H9 (cell line): ENCODE data around the gene INTS6L. TPM values are rescaled to one million over a fixed set of nuclear protein-coding genes. Genes with fewer than 3 reads are reported as not detected.

Experiments used
- DNase-seq: peaks from one replicate; pipeline ENCODE4 v3.0.0-alpha.2; 2017
- H2AFZ ChIP-seq: one replicate; pipeline ENCODE4 v1.6.1; 2013; ENCODE audit warnings: mild to moderate bottlenecking, low read length, control low read depth, moderate library complexity
- H2AK5ac ChIP-seq: 2 replicates; pipeline ENCODE4 v1.6.1; 2013; ENCODE audit warnings: low read length, control low read depth, mixed read lengths; ENCODE audit not compliant: insufficient read length
- H2BK120ac ChIP-seq: one replicate; pipeline ENCODE4 v1.6.1; 2013; ENCODE audit warnings: low read depth, mild to moderate bottlenecking, low read length, control low read depth, inconsistent platforms; ENCODE audit not compliant: poor library complexity, severe bottlenecking
- H2BK12ac ChIP-seq: 2 replicates; pipeline ENCODE4 v1.6.1; 2013; ENCODE audit warnings: low read length, control low read depth, mixed read lengths, low read depth; ENCODE audit not compliant: insufficient read length
- H2BK15ac ChIP-seq: 2 replicates; pipeline ENCODE4 v1.6.1; 2013; ENCODE audit warnings: low read depth, low read length, control low read depth
- H2BK20ac ChIP-seq: one replicate; pipeline ENCODE4 v1.6.1; 2013; ENCODE audit warnings: low read depth, mild to moderate bottlenecking, low read length, control low read depth, inconsistent platforms; ENCODE audit not compliant: poor library complexity, severe bottlenecking
- H2BK5ac ChIP-seq: 2 replicates; pipeline ENCODE4 v1.6.1; 2013; ENCODE audit warnings: low read length, control low read depth, mixed read lengths; ENCODE audit not compliant: insufficient read length
- H3K14ac ChIP-seq: 2 replicates; pipeline ENCODE4 v1.6.1; 2013; ENCODE audit warnings: low read length, control low read depth; ENCODE audit not compliant: insufficient read depth
- H3K18ac ChIP-seq: 2 replicates; pipeline ENCODE4 v1.6.1; 2013; ENCODE audit warnings: low read depth, mild to moderate bottlenecking, mixed read lengths, low read length, control low read depth; ENCODE audit not compliant: insufficient read length
- H3K23ac ChIP-seq: 2 replicates; pipeline ENCODE4 v1.6.1; 2013; ENCODE audit warnings: low read length, control low read depth, mixed read lengths, low read depth; ENCODE audit not compliant: insufficient read length
- H3K23me2 ChIP-seq: 2 replicates; pipeline ENCODE4 v1.6.1; 2013; ENCODE audit warnings: low read depth, mild to moderate bottlenecking, mixed read lengths, low read length, control low read depth; ENCODE audit not compliant: insufficient read length, poor library complexity, severe bottlenecking
- H3K27ac ChIP-seq: 2 replicates; pipeline ENCODE4 v1.5.1; 2013; ENCODE audit warnings: low read length, control low read depth, mixed read lengths, low read depth; ENCODE audit not compliant: insufficient read length
- H3K27me3 ChIP-seq: 2 replicates; pipeline ENCODE4 v1.6.1; 2013; ENCODE audit warnings: low read length, control low read depth, inconsistent platforms; ENCODE audit not compliant: insufficient read depth
- H3K4ac ChIP-seq: 2 replicates; pipeline ENCODE4 v1.6.1; 2013; ENCODE audit warnings: low read depth, mild to moderate bottlenecking, control low read depth, inconsistent platforms, low read length, moderate library complexity
- H3K4me1 ChIP-seq: 2 replicates; pipeline ENCODE4 v1.6.1; 2013; ENCODE audit warnings: low read length, control low read depth, inconsistent platforms; ENCODE audit not compliant: insufficient read depth
- H3K4me2 ChIP-seq: 2 replicates; pipeline ENCODE4 v1.6.1; 2013; ENCODE audit warnings: low read length, control low read depth, mixed read lengths; ENCODE audit not compliant: insufficient read length, insufficient read depth
- H3K56ac ChIP-seq: 2 replicates; pipeline ENCODE4 v1.6.1; 2013; ENCODE audit warnings: low read depth, mild to moderate bottlenecking, mixed read lengths, low read length, control low read depth; ENCODE audit not compliant: insufficient read length
- H3K79me1 ChIP-seq: 2 replicates; pipeline ENCODE4 v1.6.1; 2013; ENCODE audit warnings: low read depth, mild to moderate bottlenecking, moderate library complexity, low read length, control low read depth, inconsistent platforms; ENCODE audit not compliant: insufficient read depth, poor library complexity, severe bottlenecking
- H3K79me2 ChIP-seq: 2 replicates; pipeline ENCODE4 v1.6.1; 2013; ENCODE audit warnings: low read length, control low read depth, inconsistent platforms; ENCODE audit not compliant: insufficient read depth
- H3K9ac ChIP-seq: 2 replicates; pipeline ENCODE4 v1.6.1; 2013; ENCODE audit warnings: low read length, control low read depth, mixed read lengths; ENCODE audit not compliant: insufficient read length; ENCODE audit errors: extremely low read depth
- H3K9me3 ChIP-seq: one replicate; pipeline ENCODE4 v1.6.1; 2013; ENCODE audit warnings: low read depth, low read length, inconsistent platforms; ENCODE audit not compliant: control insufficient read depth
- H3T11ph ChIP-seq: one replicate; pipeline ENCODE4 v1.6.1; 2013; ENCODE audit warnings: mild to moderate bottlenecking, low read length, control low read depth, inconsistent platforms
- H4K20me1 ChIP-seq: one replicate; pipeline ENCODE4 v1.6.1; 2013; ENCODE audit not compliant: control insufficient read depth, insufficient read length, insufficient read depth
- H4K5ac ChIP-seq: 2 replicates; pipeline ENCODE4 v1.6.1; 2013; ENCODE audit warnings: low read depth, mild to moderate bottlenecking, mixed read lengths, low read length, control low read depth; ENCODE audit not compliant: insufficient read length
- H4K8ac ChIP-seq: replicated peaks from 2 replicates; pipeline ENCODE4 v1.6.1; 2013; ENCODE audit warnings: low read length, control low read depth, mixed read lengths, low read depth; ENCODE audit not compliant: insufficient read length
- H4K91ac ChIP-seq: 2 replicates; pipeline ENCODE4 v1.6.1; 2013; ENCODE audit warnings: low read depth, mild to moderate bottlenecking, moderate library complexity, mixed read lengths, low read length, control low read depth; ENCODE audit not compliant: insufficient read length
- H3K27ac Mint-ChIP-seq, 3 experiments: 2 replicates in 2 of 3; 3 replicates in 1 of 3; pipeline ENCODE4 v1.8.0; 2020 to 2021; ENCODE audit warnings: mixed read lengths in 3 of 3, mild to moderate bottlenecking in 1 of 3, moderate library complexity in 1 of 3
- H3K27me3 Mint-ChIP-seq: 2 replicates; pipeline ENCODE4 v1.8.0; 2021; ENCODE audit warnings: low read depth, mild to moderate bottlenecking, moderate library complexity, mixed read lengths
- H3K36me3 Mint-ChIP-seq, 3 experiments: 2 replicates in 2 of 3; 3 replicates in 1 of 3; pipeline ENCODE4 v1.8.0; 2020 to 2021; ENCODE audit warnings: low read depth in 3 of 3, mixed read lengths in 3 of 3; ENCODE audit not compliant: insufficient read depth in 1 of 3
- H3K4me1 Mint-ChIP-seq, 2 experiments: 2 replicates each; pipeline ENCODE4 v1.8.0; 2020; ENCODE audit warnings: mixed read lengths in 2 of 2
- H3K4me3 Mint-ChIP-seq, 2 experiments: 2 replicates in 1 of 2; 3 replicates in 1 of 2; pipeline ENCODE4 v1.8.0; 2020 to 2021; ENCODE audit warnings: mild to moderate bottlenecking in 2 of 2, mixed read lengths in 2 of 2, moderate library complexity in 1 of 2
- H3K9me3 Mint-ChIP-seq, 2 experiments: 2 replicates in 1 of 2; 3 replicates in 1 of 2; pipeline ENCODE4 v1.8.0; 2020; ENCODE audit warnings: mild to moderate bottlenecking in 2 of 2, mixed read lengths in 2 of 2, moderate library complexity in 1 of 2
- CTCF ChIP-seq: fragments of 200-600 bp; sonication (generic); conservative IDR thresholded peaks from 3 replicates; pipeline ENCODE4 v1.8.0; 2021; ENCODE audit warnings: antibody characterized with exemption, mild to moderate bottlenecking
- WGBS: extraction: QIAGEN DNeasy Blood & Tissue Kit; methylation state at CpG from one replicate; pipeline ENCODE4 v1.1.7; 2013; ENCODE audit warnings: missing lambda C conversion rate, low lambda C conversion rate, mixed read lengths; ENCODE audit not compliant: insufficient read length; ENCODE audit errors: extremely low coverage; 5-methylcytosine and 5-hydroxymethylcytosine counted together
- total RNA-seq: library from RNA; stranded (reverse); gene quantifications from 2 replicates; pipeline ENCODE4 v1.2.1, GENCODE V29; 2021

INTS6L gene
- total RNA-seq, 1 experiment from 2014 or later, result 7.8 TPM

GRCh38 chrX:135518161-135518560 is 2.3 kb upstream of the INTS6L start:
- no peak overlapping the region for H4K5ac ChIP-seq
- Mint-ChIP-seq H3K27me3 (no peaks in the 10 kb centered on the region), H3K36me3 (peaks cover 0 to 6% (median 0%) of the 10 kb centered on the region in 3 experiments; a peak in 2 of 7 replicates), H3K4me3 (no peak overlapping the region), H3K9me3 (peaks cover 44 to 62% of the 10 kb centered on the region in 2 experiments), H3K27ac (no peak overlapping the region), H3K4me1 (peaks cover 7 to 9% of the 10 kb centered on the region in 2 experiments; a peak in 3 of 4 replicates)
- no peak overlapping the region for H3K9ac ChIP-seq
- no peak overlapping the region for H3K4ac ChIP-seq
- no peak overlapping the region for H3T11ph ChIP-seq
- no peaks in the 10 kb centered on the region for H3K79me2 ChIP-seq
- H2BK15ac ChIP-seq, result no peak overlapping the region
- H2BK20ac ChIP-seq, result no peak overlapping the region
- DNase-seq, result no peak
- H3K56ac ChIP-seq, result no peak overlapping the region
- no peak overlapping the region for H2BK5ac ChIP-seq
- H2AFZ ChIP-seq, result no peak overlapping the region
- H3K18ac ChIP-seq, result no peak overlapping the region
- no peak overlapping the region for H3K14ac ChIP-seq
- no peak overlapping the region for H2BK12ac ChIP-seq
- no peaks in the 10 kb centered on the region for H3K27me3 ChIP-seq
- no peak overlapping the region for H2AK5ac ChIP-seq
- no peak for TF ChIP-seq CTCF
- H3K23ac ChIP-seq, result no peak overlapping the region
- H3K4me2 ChIP-seq, result no peak overlapping the region
- H3K27ac ChIP-seq, result no peak overlapping the region
- no peaks in the 10 kb centered on the region for H3K4me1 ChIP-seq
- no peak overlapping the region for H2BK120ac ChIP-seq
- H3K23me2 ChIP-seq, result peaks cover 5% of the 10 kb centered on the region
- H4K8ac ChIP-seq, result no peak overlapping the region
- H4K91ac ChIP-seq, result no peak overlapping the region
- no peaks in the 10 kb centered on the region for H3K79me1 ChIP-seq
- H3K9me3 ChIP-seq, result peaks cover 20% of the 10 kb centered on the region
- no CpG with 5 or more reads among the region's 1 CpG for WGBS
- no peaks in the 10 kb centered on the region for H4K20me1 ChIP-seq
